Measurements from ENCODE around the gene PCSK1N.
"Not testable (repeated sequence)": the region's sequence is repeated elsewhere in the genome, so short reads cannot be mapped to it uniquely, and the experiment has no call there.

Gene PCSK1N, protein sequence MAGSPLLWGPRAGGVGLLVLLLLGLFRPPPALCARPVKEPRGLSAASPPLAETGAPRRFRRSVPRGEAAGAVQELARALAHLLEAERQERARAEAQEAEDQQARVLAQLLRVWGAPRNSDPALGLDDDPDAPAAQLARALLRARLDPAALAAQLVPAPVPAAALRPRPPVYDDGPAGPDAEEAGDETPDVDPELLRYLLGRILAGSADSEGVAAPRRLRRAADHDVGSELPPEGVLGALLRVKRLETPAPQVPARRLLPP

DNA sequence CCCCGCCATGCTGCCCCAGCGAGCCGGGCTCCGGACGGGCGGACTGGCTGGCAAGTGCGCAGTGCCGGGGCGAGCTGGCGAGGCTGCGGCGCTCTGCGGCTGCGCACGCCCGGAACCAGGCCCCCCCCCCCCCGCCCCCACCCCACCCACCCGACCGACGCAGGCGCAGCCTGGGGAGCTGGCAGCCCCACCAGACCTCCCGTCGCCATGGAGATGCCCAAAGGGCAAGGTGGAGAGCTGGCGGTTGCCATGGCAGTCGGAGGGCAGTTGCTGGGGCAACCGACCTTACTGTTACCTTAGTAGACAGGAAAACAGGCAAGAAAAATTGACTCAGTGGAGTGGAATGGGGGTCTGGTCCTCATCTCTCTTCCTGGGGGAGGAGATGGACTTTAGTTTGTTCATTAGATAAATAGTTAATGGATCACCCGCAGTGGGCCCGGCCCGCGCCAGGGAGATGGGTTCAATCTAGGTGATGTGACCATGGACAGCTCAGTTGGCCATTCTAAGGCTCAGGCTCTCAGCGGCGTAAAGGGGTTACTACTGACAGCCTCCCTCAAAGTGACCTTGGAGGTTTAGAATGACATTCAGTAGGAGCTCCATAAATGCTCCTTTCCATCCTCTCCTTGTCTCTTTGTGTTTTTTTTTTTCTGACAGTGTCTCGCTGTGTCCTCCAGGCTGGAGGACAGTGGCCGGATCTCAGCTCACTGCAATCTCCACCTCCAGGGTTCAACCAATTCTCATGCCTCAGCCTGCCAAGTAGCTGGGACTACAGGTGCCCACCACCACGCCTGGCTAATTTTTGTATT lies at the start of gene PCSK1N:
PCSK1N (minus strand) TSS at position 87 of the 806 bp plus-strand sequence; CDS start at position 9, 78 bp downstream.
- peak; percentile 89 for DNase-seq

DNA sequence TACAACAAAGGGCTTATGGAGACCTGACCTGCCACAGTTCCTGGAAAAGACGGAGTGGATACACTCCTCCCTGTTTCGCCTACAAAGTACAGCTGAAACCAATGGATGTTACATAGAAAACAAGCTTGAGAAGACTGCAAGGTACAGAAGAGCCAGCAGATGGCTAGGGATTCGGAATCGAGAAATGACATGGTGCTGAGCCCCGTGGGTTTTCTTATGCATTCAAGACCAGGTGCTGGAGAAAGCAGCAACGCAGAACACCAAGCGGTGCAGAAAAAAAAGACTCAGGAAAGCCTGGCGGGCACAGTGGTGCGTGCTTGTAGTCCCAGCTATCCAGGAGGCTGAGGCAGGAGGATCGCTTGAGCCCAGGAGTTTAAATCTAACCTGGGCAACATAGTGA lies 48.3 kb upstream of the PCSK1N start:
- peak; percentile 33 for DNase-seq

DNA sequence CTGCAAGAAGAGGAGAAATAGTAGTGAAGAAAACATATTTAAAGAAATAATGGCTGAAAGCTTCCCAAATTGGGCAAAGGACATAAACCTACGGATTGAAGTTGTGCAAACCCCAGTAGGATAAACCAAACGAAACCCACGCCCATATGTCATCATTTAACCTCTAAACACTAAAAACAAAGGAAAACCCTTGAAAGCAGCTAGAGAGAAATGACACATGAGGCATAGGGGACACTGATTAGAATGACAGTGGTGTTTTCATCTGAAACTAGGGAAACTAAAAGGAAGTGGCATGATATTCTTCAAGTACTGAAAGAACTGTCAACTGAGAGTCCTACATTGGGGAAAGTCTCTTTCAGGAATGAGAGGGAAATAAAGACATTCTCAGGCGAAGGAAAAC lies 41.5 kb upstream of the PCSK1N start:
- not testable (repeated sequence) for DNase-seq

DNA sequence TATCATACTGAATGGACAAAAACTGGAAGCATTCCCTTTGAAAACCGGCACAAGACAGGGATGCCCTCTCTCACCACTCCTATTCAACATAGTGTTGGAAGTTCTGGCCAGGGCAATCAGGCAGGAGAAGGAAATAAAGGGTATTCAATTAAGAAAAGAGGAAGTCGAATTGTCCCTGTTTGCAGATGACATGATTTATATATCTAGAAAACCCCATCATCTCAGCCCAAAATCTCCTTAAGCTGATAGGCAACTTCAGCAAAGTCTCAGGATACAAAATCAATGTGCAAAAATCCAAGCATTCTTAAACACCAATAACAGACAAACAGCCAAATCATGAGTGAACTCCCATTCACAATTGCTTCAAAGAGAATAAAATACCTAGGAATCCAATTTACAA lies 36.6 kb upstream of the PCSK1N start:
- DNase-seq: not testable (repeated sequence)

DNA sequence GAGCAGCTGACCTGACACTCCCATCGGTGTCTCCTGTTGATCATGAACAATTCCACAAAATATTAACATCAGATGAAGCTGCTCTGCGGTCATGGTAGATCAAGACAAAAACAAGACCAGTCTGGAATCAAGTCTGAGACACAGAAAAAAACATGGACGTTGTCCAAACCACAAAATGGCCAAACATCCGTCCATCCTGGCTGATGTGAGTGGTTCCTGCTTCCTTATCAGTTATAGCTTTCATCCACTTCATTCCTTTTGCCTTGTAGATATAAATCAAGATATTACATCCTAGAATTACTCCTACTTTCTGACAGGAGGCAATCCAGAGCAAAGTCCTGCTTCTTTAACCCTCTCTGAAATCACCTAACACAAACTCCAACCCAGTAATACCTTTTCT lies 28.8 kb upstream of the PCSK1N start:
- DNase-seq: no peak

DNA sequence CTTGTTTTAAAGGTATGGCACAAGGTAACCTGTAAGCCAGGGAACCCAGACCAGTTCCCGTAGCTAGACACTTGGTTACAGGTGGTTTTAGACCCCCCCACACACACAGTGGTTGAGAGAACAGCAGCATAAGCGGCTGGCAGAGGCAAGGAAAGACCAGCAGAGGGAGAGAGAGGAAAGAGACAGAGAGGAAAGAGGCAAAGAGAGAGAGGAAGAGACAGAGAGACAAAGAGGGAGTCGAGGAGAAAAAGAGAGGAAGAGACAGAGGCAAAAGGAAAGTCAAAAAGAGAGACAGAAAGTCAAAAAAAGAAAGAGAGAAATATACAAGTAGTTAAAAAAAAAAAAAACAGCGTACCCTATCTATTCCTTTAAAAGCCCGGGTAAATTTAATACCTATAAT lies 19.5 kb upstream of the PCSK1N start:
- DNase-seq: no peak

DNA sequence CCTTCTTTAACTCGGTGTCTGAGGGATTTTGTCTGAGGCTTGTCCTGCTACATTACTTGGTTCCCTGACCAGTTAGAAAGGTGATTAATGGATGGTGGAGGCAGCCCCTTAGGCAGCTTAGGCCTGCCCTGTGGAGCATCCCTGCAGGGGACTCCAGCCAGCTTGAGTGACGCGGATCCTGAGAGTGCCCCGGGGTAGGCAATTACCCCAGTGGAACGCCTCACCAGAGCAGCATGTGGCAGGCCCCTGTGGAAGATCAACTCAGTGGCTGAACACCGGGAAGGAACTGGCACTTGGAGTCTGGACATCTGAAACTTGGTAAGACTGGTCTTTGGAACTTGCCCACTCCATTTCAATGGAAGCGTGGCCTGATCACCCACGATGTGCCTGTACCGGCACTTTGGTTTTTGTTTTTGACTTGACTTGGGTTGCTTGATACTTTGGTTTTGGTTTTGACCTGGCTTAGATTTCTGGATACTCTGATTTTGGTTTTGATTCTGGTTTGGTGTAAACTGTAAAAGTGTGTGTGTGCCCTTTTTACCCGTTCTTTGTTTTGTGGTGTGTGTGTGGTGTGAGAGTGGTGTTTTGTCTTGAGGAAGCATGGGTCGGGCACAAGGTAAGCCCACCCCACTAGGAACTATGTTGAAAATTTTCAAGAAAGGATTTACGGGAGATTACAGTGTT lies 18.9 kb upstream of the PCSK1N start:
- DNase-seq: not testable (repeated sequence)

DNA sequence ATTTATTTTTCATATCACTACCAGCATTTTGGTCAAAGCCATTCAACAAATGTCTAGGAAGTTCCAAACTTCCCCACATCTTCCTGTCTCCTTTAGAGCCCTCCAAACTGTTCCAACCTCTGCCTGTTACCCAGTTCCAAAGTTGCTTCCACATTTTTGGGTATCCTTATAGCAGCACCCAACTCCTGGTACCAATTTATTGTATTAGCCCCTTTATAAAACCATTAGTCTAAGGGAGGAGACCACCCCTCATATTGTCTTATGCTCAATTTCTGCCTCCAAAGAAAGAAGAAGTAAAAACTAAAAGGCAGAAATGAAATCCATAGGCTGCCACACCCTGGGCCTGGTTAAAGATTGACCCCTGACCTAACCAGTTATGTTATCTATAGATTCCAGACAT lies 18.1 kb upstream of the PCSK1N start:
- not testable (repeated sequence) for DNase-seq

DNA sequence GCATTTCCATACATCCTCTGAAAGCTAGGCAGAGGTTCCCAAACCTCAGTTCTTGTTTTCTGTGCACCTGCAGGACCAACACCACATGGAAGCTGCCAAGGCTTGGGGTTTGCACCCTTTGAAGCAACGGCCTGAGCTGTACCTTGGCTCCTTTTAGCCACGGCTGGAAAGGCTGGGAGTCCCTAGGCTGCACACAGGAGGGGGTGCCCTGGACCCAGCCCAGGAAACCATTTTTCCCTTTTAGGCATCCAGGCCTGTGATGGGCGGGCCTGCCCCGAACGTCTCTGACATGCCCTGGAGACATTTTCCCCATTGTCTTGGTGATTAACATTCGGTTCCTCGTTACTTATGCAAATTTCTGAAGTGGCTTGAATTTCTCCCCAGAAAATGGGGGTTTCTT lies 17.4 kb upstream of the PCSK1N start:
- DNase-seq: no peak

DNA sequence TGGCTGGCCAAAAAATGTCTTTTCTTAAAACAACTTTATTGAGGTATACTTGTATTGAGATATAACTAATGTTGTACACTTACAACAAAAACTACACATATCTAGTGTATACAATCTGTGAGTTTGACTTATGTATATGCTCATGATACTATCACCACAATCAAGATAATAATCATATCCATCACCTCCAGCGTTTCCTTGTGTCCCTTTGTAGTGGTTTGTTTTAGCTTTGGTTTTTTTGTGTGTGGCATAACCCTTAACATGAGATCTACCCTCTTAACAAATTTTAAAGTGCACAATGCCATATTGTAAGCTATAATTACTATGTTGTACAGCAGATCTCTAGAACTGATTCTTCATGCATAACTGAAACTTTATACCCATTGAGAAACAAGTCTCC lies 13.4 kb upstream of the PCSK1N start:
- DNase-seq: no peak

DNA sequence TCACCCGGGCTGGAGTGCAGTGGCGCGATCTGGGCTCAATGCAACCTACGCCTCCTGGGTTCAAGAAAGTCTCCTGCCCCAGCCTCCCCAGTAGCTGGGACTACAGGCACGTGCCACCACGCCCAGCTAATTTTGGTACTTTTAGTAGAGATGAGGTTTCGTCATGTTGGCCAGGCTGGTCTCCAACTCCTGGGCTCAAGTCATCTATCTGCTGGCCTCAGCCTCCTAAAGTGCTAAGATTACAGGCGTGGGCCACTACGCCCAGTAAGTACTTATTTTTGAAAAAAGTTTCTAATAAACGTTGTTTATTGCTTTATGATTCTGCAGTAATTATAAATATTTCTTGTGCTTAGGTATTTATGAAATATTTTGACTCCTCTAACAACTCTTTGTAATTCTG lies 4.3 kb upstream of the PCSK1N start:
- DNase-seq: no peak

DNA sequence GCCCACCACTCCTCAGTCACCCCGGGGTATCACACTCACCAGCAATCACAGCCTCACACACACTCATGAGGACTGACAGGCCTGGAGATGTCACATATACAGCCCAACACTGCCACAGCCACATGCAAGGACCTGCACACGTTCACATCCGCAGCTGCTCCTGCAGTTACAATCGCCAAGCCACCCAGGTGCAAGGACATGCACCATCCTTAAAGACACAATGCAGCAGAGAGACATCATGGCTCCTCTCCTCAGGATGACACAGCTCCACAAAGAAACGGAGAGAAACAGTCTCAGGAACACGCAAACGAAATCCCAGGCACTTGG lies 1.1 kb downstream of the PCSK1N start:
- peak; percentile 33 for DNase-seq

DNA sequence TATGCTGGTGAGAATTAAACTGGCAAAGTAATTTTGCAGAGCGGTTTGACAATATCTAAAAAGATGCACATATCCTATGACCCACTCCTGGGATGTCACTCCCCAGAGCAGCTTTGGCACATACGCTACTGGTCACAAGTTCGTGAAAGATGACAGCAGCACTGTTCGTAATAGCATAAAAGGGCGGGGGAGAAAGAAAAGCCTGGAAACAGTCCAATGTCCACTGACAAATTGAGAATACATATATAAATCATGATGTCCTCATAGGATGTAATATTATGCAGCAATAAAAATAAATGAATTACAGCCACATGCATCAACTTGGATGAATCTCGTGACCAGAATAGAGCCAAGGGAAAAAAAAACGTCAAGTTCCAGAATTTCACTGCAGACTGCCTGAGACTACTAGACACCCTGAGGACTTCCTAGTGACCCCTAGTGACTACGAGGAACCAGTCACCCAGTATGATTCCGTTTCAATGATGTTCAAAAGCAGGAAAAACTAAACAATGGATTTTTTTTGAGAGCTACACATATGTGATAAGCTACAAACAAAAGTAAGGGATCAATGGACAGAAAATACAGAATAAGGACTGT lies 1.8 kb downstream of the PCSK1N start:
- DNase-seq: peak; percentile 4

DNA sequence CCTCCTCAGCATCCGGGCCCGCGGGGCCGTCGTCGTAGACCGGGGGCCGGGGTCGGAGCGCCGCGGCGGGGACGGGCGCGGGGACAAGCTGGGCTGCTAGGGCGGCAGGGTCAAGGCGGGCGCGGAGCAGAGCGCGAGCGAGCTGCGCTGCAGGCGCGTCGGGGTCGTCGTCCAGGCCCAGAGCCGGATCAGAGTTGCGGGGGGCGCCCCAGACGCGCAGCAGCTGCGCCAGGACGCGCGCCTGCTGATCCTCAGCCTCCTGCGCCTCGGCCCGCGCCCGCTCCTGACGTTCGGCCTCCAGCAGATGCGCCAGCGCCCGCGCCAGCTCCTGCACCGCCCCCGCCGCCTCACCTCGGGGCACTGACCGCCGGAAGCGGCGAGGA lies 3.5 kb downstream of the PCSK1N start:
- no peak for DNase-seq

DNA sequence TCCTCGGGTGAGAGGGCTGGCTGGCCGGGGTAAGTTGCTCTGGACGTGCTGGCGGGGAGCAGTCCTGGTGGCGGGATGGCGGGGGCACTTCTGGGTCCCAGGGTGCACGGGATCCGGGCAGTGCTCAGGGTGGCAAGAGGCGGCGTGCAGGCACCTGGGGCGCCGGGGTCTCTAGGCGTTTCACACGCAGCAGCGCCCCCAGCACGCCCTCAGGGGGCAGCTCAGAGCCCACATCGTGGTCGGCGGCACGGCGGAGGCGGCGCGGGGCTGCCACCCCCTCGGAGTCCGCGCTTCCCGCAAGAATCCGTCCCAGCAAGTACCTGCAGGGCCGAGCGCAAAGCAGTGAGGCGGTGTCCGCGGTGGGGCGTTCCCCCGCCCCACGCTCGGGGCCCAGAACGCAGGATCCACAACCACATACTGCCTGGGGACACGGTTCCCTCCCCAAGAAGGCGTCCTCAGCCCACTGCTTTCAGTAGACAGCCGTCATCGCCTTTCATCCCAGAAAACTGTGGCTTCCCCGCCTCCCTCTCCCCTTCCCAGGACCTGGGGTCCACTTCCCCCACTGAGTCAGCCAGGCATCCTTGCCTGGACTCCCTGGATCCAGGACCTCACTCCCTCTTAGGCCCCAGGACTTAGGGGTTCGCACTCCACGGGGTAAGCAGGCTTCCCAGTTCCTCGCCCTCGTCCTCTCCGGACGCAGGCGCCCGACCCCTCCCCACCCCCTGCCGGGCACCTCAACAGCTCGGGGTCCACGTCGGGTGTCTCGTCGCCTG lies 4.1 kb downstream of the PCSK1N start:
- no peak for DNase-seq

DNA sequence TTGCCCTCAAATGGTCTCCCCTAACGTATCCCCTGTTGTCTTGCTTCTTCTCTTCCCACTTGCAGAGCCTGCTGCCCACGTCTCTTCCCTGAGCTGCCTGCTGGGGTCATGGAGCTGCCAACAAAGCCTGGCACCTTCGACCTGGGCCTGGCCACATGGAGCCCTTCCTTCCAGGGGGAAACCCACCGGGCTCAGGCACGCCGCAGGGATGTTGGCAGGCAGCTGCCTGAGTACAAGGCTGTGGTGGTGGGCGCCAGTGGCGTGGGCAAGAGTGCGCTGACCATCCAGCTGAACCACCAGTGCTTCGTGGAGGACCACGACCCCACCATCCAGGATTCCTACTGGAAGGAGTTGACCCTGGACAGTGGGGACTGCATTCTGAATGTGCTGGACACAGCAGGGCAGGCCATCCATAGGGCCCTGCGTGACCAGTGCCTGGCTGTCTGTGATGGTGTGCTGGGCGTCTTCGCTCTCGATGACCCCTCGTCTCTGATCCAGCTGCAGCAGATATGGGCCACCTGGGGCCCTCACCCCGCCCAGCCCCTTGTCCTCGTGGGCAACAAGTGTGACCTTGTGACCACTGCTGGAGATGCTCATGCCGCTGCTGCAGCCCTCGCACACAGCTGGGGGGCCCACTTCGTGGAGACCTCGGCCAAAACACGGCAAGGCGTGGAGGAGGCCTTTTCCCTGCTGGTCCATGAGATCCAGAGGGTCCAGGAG lies 6.2 kb downstream of the PCSK1N start:
- no peak for DNase-seq

DNA sequence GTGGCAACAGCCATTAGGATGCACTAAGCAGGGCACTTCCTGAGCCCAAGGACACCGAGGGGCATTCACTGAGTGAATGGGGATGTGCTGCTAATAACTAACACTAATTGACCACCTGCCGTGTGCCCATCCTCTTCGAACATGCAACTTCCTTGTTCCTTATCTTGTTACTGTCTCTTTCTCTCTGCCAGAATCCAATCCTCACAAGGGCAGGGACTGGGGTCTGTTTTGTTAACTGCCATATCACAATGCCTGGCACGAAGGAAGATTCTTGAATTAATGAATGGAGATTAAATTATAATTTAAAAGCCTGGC lies 7.8 kb downstream of the PCSK1N start:
- DNase-seq: no peak

DNA sequence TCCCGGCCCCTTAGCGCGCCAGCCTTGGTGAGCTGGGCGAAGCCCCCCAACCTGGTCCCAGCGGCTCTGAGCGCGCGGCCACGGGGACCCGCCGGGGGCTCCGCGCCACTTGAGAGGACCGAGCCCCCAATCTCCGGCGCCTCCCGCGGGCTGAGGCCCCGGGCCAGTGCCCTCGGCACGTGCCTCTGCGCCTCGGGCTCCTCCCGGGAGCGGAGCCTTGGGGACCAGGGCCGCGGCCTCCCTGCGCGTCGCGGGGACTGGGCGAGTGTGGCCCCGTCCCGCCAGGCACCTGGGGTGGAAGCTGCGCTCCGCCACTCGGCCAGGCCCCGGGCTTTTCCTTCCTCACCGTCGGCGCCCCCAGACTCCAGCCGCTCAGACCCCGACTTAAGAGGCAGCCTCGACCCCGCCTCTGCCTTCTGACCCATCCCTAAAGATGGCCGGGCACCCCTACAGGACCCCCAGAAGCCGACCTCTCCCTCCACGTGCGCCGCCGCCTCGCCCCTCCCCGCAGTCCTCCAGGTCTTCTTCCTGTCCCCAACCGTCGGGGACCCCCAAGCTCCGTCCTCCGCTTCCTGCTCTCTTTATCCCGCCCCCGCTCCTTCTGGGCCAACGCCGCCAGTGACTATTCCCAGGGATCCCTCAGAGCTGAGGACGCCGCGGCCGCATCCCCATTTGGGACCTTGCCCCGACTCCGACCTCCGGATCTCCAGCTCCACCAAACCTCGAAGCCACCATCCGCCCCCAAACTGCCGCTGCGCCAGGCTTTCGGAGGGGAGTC lies 8.3 kb downstream of the PCSK1N start:
- no peak for DNase-seq

DNA sequence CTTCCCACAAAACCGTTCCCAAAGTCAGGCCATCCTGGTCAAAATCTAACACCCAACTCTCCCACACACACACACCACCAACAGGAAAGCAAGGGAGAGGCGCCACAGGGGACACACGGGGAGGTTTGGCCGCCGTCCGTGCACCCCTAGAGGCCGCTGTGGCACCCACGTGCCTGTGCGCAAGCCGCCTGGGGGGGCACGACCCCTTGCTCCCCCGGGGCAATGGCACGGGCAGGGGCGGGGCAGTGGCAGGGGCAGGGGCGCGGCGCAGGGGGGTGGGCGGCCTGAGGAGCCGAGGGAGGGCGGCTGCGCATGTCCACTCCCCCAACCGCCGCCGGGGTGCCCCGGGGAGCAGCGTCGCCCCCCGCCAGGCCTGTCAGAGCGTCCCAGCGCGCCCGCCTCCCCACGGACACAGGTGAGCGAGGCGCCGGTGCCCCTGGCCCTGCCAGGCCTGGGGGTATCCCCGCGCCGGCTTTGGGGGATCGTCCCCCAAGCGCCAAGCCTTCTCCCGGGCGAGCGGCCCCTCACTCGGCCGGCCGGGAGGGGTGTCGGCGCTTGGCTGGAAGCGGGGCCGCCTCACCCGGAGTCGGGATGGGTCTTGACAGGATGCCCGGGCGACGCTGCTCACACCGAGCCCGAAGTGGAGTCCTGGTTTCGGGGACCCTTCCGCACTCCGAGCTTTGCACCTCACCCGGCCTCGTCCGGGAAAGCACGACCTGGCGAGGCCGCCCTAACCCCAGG lies 9.1 kb downstream of the PCSK1N start, which contains the start of gene ERAS:
ERAS (plus strand) TSS at position 379 of the 741 bp plus-strand sequence. CDS start 2,611 bp downstream, outside the sequence.
- no peak for DNase-seq

DNA sequence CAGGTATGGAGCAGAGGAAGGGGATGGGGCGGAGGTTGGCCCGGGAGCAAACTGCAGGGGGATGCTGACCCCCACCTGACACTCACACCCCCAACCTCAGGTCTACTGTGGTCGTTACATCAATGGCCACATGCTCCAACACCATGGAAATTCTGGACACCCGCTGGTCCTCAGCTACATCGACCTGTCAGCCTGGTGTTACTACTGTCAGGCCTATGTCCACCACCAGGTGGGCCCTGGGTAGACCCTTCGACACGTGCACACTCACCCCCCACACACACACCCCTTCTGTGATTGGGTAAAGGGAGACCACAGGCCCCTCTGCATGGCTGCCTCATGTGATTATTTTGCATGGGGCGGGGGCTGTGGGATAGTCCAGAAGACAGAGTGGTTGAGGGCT lies 11.3 kb downstream of the PCSK1N start:
- no peak for DNase-seq

DNA sequence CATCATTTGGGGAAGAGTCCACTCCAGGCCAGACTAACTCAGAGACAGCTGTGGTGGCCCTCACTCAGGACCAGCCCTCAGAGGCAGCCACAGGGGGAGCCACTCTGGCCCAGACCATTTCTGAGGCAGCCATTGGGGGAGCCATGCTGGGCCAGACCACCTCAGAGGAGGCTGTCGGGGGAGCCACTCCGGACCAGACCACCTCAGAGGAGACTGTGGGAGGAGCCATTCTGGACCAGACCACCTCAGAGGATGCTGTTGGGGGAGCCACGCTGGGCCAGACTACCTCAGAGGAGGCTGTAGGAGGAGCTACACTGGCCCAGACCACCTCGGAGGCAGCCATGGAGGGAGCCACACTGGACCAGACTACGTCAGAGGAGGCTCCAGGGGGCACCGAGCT lies 12.4 kb downstream of the PCSK1N start:
- no peak for DNase-seq
